ENCODE results near the gene WDR33.

Gene WDR33

GRCh38 chr2:127721311-127721977, 89.5 kb downstream of the WDR33 start:
- no peak for DNase-seq

DNA sequence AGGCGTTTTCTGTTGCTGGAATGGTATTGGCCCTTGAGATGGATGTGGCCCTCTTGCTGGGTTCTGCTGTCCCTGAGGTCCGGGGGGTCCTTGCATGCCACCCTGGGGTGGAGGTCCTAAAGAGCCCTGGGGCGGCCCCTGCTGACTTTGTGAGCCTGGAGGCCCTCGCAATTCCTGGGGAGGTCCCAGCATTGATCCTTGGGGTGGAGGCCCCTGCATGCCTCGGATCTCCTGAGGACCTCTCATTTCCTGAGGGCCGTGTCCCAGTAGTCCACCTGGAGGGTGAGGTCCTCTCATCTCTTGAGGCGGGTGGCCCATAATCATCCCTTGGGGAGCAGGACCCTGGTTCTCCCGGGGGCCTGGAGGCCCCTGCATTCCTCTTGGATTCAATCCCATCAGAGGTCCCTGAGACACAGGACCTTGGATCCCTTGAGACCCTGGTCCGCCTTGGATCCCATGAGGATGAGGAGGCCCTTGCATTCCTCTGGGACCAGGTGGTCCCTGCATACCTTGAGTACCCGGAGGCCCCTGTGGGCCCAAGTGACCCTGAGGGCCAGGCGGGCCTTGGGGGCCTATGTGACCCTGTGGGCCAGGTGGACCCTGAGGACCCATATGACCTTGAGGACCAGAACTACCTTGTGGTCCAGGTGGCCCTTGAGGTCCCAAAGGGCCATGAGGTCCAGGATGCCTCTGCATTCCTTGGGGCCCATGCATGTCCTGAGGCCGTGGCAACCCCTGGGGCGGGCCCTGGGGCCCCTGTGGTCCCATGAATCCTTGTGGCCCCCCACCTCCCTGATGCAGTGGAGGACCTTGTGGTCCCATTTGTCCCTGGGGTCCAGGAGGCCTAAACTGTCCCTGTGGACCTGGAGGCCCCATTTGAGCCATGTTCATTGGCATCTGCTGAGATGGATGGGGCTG, 91.4 kb downstream of the WDR33 start:
- DNase-seq = no peak

GRCh38 chr2:127718271-127718670, 92.7 kb downstream of the WDR33 start:
- DNase-seq = no peak

- no peak for DNase-seq
Measured at GRCh38 chr2:127715778-127716449, 95.1 kb downstream of the WDR33 start.

- no peak for DNase-seq
Measured at GRCh38 chr2:127713562-127713961, 97.4 kb downstream of the WDR33 start.

- DNase-seq = no peak
Measured at GRCh38 chr2:127712999-127713398, 98.0 kb downstream of the WDR33 start.

DNA sequence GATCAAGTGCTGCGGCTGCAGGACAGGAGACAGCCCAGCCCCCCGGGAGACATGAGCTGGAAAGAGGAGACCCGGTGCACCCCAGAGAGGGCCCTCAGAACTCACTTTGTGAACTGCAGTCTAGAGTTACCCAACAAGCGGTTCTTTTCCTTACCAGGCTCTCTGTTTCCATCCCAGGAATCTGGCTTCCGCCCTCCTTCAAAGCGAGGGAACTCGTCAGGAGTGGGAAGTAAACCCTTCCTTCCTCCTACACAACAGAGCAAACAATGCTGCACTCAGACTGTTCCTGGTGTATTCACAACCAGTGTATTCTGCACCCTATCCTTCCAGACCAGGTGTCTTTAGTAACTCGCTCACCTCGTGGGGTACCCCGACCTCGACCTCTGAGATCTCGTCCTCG, 101.6 kb downstream of the WDR33 start:
- peak; percentile 15 for DNase-seq

DNA sequence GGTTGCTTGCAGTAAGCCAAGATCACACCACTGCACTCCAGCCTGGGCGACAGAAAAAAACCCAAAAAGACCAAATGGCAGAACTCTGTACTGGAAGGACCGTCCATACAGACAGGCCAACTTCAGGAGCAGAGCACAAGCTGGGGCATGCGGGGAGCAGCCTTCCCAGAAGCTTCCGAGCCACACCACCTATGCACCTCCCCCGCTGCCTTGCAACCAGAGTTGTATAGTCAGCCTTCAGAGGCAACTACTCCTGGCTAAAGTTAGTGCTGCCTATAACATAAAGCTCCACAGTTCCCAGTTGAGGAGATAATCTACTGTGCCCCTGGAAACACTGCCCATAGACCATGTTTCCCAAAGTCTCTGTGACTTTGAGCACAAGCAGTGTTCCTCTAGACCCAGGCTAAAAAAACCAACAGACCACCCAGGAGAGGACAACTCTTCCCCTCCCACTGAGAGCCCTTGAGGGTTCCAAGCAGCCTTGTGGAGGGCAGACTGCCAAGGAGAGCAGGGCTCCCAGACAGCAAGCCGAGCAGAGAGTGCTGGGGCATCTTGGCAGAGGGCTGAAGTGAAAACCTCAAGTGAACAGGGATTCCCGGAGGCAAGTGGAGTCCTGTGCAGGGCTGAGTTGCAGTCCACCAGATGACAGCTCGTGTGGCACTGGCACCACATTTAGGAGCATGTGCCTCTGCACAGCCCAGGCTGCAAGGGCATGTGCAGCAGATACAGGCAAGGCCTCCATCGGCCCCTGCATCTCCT, 102.9 kb downstream of the WDR33 start:
- DNase-seq = no peak

DNA sequence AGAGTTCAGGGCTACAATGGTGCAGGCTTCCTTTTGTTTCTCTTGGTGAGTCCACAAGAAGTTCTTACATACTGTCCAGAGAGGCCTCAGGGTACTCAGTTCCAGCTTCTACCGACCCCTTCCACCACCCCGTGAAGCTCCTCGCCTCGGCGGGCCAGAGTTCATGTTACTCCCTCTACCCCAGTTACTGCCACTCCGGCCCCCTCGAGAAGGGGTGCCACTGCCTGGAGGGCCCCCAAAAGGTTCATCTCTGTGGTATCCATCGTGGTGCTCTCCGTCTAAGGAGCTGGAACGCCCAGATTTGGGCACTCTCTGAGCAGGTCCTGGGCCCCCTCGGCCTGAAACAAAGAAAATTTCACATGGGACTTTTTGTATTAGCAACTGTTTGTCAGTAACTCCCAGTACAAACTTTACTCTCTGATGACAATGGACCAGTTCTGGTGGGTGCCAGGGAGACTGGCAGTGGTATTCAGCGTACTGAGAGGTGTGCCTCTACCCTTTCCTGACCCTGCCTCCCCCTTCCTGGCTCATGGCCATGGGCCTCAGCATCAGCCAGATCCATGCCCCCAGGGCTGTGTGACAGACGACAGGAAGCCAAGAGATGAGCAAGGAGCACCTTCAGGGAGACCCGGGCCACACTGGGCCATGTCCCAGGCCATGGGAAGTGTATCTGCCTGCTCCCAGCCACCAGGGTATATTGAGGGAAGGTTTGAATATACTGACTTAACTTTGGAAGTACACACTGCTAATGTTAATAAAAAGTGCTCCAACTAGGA, 104.6 kb downstream of the WDR33 start:
- DNase-seq = no peak

DNA sequence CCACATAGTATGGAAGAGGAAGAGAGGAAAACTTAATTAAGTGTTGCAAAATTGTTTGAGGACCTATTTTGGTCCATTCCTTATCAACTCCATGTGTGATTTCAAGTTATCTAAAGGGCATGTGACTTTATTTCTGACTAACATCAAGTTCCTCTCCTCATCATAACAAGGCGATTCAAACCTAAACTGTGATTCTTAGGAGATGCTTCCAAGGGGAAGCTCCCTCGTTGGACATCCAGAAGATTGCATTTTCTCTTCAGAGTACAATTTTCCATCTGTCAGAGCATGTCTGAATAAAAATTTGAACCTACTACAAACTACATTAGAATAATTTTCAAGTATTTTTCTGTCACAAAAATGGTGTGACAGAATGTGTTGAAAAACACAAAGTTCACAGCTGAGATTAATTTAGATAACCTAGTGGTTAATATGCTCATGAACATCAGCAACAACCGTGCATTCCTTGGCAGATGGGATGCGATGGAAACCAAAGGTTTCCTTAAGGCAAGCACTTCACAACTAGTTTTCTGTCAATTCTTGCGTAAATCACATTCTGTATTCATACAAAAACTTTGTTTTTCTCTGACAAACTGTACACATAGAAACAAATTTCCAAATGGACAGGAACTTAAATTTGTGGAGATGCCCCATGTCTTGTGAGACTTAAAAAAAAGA, 105.4 kb downstream of the WDR33 start:
- DNase-seq = no peak

GRCh38 chr2:127704641-127705390, 106.2 kb downstream of the WDR33 start:
- DNase-seq = no peak

DNA sequence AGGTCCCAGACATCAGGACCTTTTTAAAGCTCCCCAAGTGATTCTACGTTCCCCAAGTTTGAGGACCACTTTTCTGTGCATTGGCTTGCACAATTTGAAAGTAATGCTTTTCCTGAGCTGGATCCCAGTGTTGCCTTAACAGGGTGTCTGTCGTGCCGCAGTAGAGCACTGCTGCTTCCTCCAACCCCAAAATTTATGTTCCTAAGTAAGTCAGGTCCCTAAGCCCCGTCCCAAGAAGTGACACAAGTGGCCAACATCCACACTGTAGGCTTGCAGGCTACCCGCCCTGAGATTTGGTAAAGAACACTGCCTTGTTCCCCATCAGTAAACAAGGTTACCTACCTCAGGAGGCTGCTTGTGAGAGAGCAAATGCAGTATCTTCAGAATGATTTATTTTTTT, 107.7 kb downstream of the WDR33 start:
- no peak for DNase-seq

GRCh38 chr2:127702395-127703009, 108.5 kb downstream of the WDR33 start:
- no peak for DNase-seq

DNA sequence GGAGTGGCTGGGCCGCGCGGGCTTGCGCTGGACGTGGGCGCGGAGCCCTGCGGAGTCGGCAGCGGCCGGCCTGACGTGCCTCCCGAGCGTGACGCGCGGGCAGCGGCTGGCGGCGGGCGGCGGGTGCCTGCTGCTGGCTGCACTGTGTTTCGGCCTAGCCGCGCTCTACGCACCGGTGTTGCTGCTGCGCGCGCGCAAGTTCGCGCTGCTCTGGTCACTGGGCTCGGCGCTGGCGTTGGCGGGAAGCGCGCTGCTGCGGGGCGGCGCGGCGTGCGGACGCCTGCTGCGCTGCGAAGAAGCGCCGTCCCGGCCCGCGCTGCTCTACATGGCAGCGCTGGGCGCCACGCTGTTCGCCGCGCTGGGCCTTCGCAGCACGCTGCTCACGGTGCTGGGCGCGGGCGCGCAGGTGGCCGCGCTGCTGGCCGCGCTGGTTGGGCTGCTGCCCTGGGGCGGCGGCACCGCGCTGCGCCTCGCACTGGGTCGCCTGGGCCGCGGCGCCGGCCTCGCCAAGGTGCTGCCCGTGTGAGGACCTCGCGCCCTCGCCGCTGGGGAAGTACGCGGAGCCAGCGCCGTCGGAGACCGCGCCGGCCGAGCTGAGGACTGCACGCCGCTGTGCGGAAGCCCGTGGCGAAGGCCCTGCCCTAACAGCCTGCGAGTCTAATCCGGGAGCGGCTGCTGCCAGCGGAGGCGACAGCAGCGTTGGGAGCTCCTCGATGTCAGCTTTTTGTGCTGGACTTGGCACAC, 109.1 kb downstream of the WDR33 start:
- DNase-seq = peak; percentile 93

DNA sequence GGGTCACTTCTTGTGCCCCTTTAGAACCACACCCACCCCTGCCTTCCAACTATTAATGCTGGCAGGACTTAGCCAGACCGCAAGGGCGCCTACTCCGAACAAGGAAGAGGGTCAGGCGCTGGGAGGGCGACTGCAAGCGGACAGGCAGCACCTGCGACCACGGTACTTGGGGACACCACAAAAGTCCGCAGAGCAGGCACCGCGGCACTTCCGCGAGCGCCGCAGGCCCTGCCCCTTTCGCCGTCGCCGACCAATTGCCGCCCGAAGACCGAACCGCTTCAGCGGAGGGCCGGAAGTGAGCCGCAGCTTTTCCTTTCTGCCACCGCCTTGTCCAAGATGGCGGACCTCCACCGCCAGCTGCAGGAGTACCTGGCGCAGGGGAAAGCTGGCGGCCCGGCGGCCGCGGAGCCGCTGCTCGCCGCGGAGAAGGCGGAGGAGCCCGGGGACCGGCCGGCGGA, 109.7 kb downstream of the WDR33 start, which contains the start of gene SFT2D3:
Gene SFT2D3 (plus strand): TSS at position 305 of the 458 bp plus-strand sequence. CDS start 32 bp downstream, at position 337.
- peak; percentile 89 for DNase-seq

- DNase-seq = peak; percentile 48
Measured at GRCh38 chr2:127700527-127701192, 110.3 kb downstream of the WDR33 start.

- DNase-seq = no peak
Measured at GRCh38 chr2:127698553-127699355, 112.2 kb downstream of the WDR33 start.

Data from right kidney (tissue), 1 donor.